ENCODE data around the gene ANAPC5.
A peak's percentile ranks its signal among the peaks of the same experiment; 100 is the strongest.

ANAPC5 gene

GRCh38 chr12:121345151-121345815, 6.9 kb downstream of the ANAPC5 start:
- TF ChIP-seq CTCF (IDR thresholded peaks at IDR 0.05; ENCODE audit: low read length, missing control alignments), result no peak
- DNase-seq (ENCODE audit: low read depth), result no peak
- no peak overlapping the region for H3K4me3 ChIP-seq (replicated peaks; ENCODE audit: low read depth, low read length)

GRCh38 chr12:121344506-121344905, 7.7 kb downstream of the ANAPC5 start:
- DNase-seq (ENCODE audit: low read depth), result no peak
- no peak overlapping the region for H3K4me3 ChIP-seq (replicated peaks; ENCODE audit: low read depth, low read length)
- TF ChIP-seq CTCF (IDR thresholded peaks at IDR 0.05; ENCODE audit: low read length, missing control alignments), result no peak

- no peak for TF ChIP-seq CTCF (IDR thresholded peaks at IDR 0.05; ENCODE audit: low read length, missing control alignments)
- DNase-seq (ENCODE audit: low read depth), result no peak
- H3K4me3 ChIP-seq (replicated peaks; ENCODE audit: low read depth, low read length), result no peak overlapping the region
Observed at GRCh38 chr12:121337416-121337815, 14.8 kb downstream of the ANAPC5 start.

GRCh38 chr12:121334513-121335343, 17.5 kb downstream of the ANAPC5 start:
- H3K4me3 ChIP-seq (replicated peaks; ENCODE audit: low read depth, low read length), result no peak overlapping the region
- peak; percentile 97 for TF ChIP-seq CTCF (IDR thresholded peaks at IDR 0.05; ENCODE audit: low read length, missing control alignments)
- DNase-seq (ENCODE audit: low read depth), result peak; percentile 86

- TF ChIP-seq CTCF (IDR thresholded peaks at IDR 0.05; ENCODE audit: low read length, missing control alignments), result no peak
- DNase-seq (ENCODE audit: low read depth), result no peak
- H3K4me3 ChIP-seq (replicated peaks; ENCODE audit: low read depth, low read length), result no peak overlapping the region
Observed at GRCh38 chr12:121333747-121334146, 18.5 kb downstream of the ANAPC5 start.

- TF ChIP-seq CTCF (IDR thresholded peaks at IDR 0.05; ENCODE audit: low read length, missing control alignments), result no peak
Observed at GRCh38 chr12:121331248-121331647, 21.0 kb downstream of the ANAPC5 start.

More at GRCh38 chr12:121331248-121331647, 21.0 kb downstream of the ANAPC5 start:
- H3K4me3 ChIP-seq (replicated peaks; ENCODE audit: low read depth, low read length), result no peak overlapping the region
- DNase-seq (ENCODE audit: low read depth), result no peak

Data from fibroblast of pulmonary artery (primary cell).